ENCODE measurements around the gene ABR.
"Not testable (repeated sequence)": the region's sequence is repeated elsewhere in the genome, so short reads cannot be mapped to it uniquely, and the experiment has no call there.

ABR gene

GRCh38 chr17:1121442-1121817, 58.4 kb downstream of the ABR start:
- not testable (repeated sequence) for DNase-seq (ENCODE audit: low read depth in 2 of 2)

GRCh38 chr17:1120596-1121441, 59.0 kb downstream of the ABR start:
- DNase-seq (ENCODE audit: low read depth in 2 of 2), result no peak

- DNase-seq (ENCODE audit: low read depth in 2 of 2), result no peak
Measured at GRCh38 chr17:1119924-1120323, 59.9 kb downstream of the ABR start.

GRCh38 chr17:1116602-1117001, 63.2 kb downstream of the ABR start:
- no peak for DNase-seq (ENCODE audit: low read depth in 2 of 2)

GRCh38 chr17:1112875-1113274, 66.9 kb downstream of the ABR start:
- no peak for DNase-seq (ENCODE audit: low read depth in 2 of 2)

GRCh38 chr17:1111599-1112443, 68.0 kb downstream of the ABR start:
- no peak for DNase-seq (ENCODE audit: low read depth in 2 of 2)

GRCh38 chr17:1110862-1111598, 68.8 kb downstream of the ABR start:
- no peak for DNase-seq (ENCODE audit: low read depth in 2 of 2)

GRCh38 chr17:1110541-1110861, 69.3 kb downstream of the ABR start:
- DNase-seq (ENCODE audit: low read depth in 2 of 2), result no peak

GRCh38 chr17:1109606-1110540, 69.9 kb downstream of the ABR start:
- peak in 1 of 2 donors; percentile 39 for DNase-seq (ENCODE audit: low read depth in 2 of 2)

GRCh38 chr17:1108765-1109605, 70.8 kb downstream of the ABR start:
- DNase-seq (ENCODE audit: low read depth in 2 of 2), result peak; percentile 48

- DNase-seq (ENCODE audit: low read depth in 2 of 2), result no peak
Measured at GRCh38 chr17:1108478-1108764, 71.4 kb downstream of the ABR start.

GRCh38 chr17:1107777-1108477, 71.9 kb downstream of the ABR start:
- DNase-seq (ENCODE audit: low read depth in 2 of 2), result no peak

GRCh38 chr17:1107083-1107776, 72.6 kb downstream of the ABR start:
- DNase-seq (ENCODE audit: low read depth in 2 of 2), result no peak

GRCh38 chr17:1104222-1104621, 75.6 kb downstream of the ABR start:
- DNase-seq (ENCODE audit: low read depth in 2 of 2), result no peak

- no peak for DNase-seq (ENCODE audit: low read depth in 2 of 2)
Measured at GRCh38 chr17:1100382-1100781, 79.4 kb downstream of the ABR start.

- DNase-seq (ENCODE audit: low read depth in 2 of 2), result no peak
Measured at GRCh38 chr17:1099242-1099641, 80.5 kb downstream of the ABR start.

GRCh38 chr17:1097972-1098744, 81.6 kb downstream of the ABR start:
- not testable (repeated sequence) for DNase-seq (ENCODE audit: low read depth in 2 of 2)

- no peak for DNase-seq (ENCODE audit: low read depth in 2 of 2)
Measured at GRCh38 chr17:1096215-1096614, 83.6 kb downstream of the ABR start.

- no peak for DNase-seq (ENCODE audit: low read depth in 2 of 2)
Measured at GRCh38 chr17:1095853-1096173, 84.0 kb downstream of the ABR start.

Measured in stimulated activated CD8-positive, alpha-beta memory T cell treated with anti-CD3 and anti-CD28 coated beads, Interleukin-2, amount 100 ng/mL, for 48 hours (primary cell).